Ovary (tissue), 3 donors: ENCODE results near the gene CABP4.

Experiments used
- CTCF ChIP-seq, 3 donors: fragments of 450-650 bp in 2 of 3; fragments of 200-600 bp in 1 of 3; IDR thresholded peaks; one replicate each; pipeline versions ENCODE4 v1.5.1 to v1.8.0; 2016 to 2022; ENCODE audit warnings: antibody characterized with exemption in 3 of 3, mild to moderate bottlenecking in 1 of 3
- POLR2A ChIP-seq: fragments of 450-650 bp; IDR thresholded peaks from one replicate; pipeline ENCODE4 v1.6.1; 2017; ENCODE audit warnings: antibody characterized with exemption, mild to moderate bottlenecking, moderate library complexity
- donor health status: DM: no; HTN: no; CAD: no.

- TF ChIP-seq CTCF (IDR thresholded peaks at IDR 0.05): no peak
- TF ChIP-seq POLR2A: no peak
Measured at GRCh38 chr11:67441731-67442351, 13.3 kb upstream of the CABP4 start.
